HG02885 (cell line): ENCODE results near the gene TAF11L14.

ENCODE experiments used
- ATAC-seq: cut with Tn5 transposase; IDR thresholded peaks from one replicate; pipeline ENCODE4 v1.9.1; 2021; ENCODE audit warnings: mild to moderate bottlenecking; ENCODE audit not compliant: unreplicated experiment, poor library complexity

TAF11L14 gene

GRCh38 chr5:17678751-17679324 lies 44.6 kb downstream of the TAF11L14 start:
- no peak for ATAC-seq

DNA sequence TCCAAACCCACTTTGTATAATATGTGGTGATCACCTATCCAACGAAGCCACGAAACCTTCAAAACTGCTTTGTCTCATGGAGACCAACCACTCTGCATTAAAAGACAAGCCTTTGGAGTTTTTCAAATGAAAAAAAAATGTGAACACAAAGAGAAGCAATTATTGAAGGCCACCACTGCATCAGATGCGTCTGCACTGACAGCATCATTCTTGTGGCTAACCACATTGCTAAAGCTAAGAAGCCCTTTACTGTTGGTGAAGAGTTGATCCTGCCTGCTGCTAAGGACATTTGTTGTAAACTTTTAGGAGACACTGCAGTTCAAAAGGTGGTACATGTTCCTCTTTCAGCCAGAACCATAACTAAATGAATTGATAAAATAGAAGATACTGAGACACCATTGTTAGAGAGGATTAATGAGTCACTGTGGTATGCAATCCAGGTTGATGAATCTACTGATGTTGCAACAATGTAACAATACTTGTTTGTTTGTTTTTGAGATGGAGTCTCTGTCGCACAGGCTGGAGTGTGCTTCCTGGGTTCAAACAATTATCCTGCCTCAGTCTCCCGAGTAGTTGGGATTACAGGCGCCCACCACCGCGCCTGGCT lies 45.4 kb downstream of the TAF11L14 start:
- ATAC-seq = no peak

DNA sequence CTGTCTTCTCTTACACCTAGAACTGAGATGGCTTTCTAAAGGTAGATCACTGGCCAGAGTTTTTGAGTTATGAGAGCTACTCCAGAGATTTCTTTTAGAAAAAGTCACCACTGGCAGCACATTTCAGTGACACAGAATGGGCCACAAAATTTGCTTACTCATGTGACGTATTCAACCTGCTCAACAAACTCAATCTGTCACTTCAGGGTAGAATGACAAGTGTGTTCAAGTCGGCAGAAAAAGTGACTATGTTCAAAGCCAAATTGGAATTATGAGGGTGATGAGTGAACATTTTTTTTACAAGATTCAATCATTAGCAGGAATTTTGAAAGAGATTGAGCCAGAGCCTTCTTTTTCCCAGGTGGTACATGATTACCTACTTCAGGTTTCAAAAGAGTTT lies 46.5 kb downstream of the TAF11L14 start:
- no peak for ATAC-seq
